MM.1S (cell line): ENCODE results near the gene KRTAP4-12.

Source experiments
- DNase-seq: peaks from one replicate; pipeline ENCODE4 v3.0.0-alpha.2; 2015
- H2AFZ ChIP-seq: fragments of 300-600 bp; sonication (generic); 2 replicates; pipeline ENCODE4 v1.6.0; 2016; ENCODE audit warnings: antibody characterized with exemption, low read length
- H3F3A ChIP-seq: fragments of 300-600 bp; sonication (generic); 2 replicates; pipeline ENCODE4 v1.6.1; 2016; ENCODE audit warnings: mild to moderate bottlenecking, antibody characterized with exemption, low read length, moderate library complexity, mixed read lengths; ENCODE audit not compliant: insufficient read depth
- H3K27ac ChIP-seq: fragments of 300-600 bp; sonication (generic); 2 replicates; pipeline ENCODE4 v1.5.1; 2016; ENCODE audit warnings: mild to moderate bottlenecking, low read length
- H3K27me3 ChIP-seq: fragments of 300-600 bp; sonication (generic); replicated peaks from 2 replicates; pipeline ENCODE4 v1.6.0; 2016; ENCODE audit warnings: low read length; ENCODE audit not compliant: insufficient read depth
- H3K36me3 ChIP-seq: fragments of 300-600 bp; sonication (generic); replicated peaks from 2 replicates; pipeline ENCODE4 v1.6.1; 2016; ENCODE audit warnings: mild to moderate bottlenecking, low read length, mixed read lengths; ENCODE audit not compliant: insufficient read depth
- H3K4me1 ChIP-seq: fragments of 300-600 bp; sonication (generic); 2 replicates; pipeline ENCODE4 v1.6.1; 2016; ENCODE audit warnings: low read length, mixed read lengths
- H3K4me2 ChIP-seq: fragments of 300-600 bp; sonication (generic); 2 replicates; pipeline ENCODE4 v1.6.0; 2016; ENCODE audit warnings: low read depth, low read length
- H3K4me3 ChIP-seq: fragments of 300-600 bp; sonication (generic); 2 replicates; pipeline ENCODE4 v1.5.1; 2016; ENCODE audit warnings: low read length, mixed read lengths
- H3K79me2 ChIP-seq: fragments of 300-600 bp; sonication (generic); 2 replicates; pipeline ENCODE4 v1.6.1; 2016; ENCODE audit warnings: mixed run types, low read length, mixed read lengths
- H3K9ac ChIP-seq: fragments of 300-600 bp; sonication (generic); 2 replicates; pipeline ENCODE4 v1.6.1; 2016; ENCODE audit warnings: low read length, mixed read lengths
- H3K9me2 ChIP-seq: fragments of 300-600 bp; sonication (generic); replicated peaks from 2 replicates; pipeline ENCODE4 v1.6.1; 2016; ENCODE audit warnings: mild to moderate bottlenecking, low read length, mixed read lengths; ENCODE audit not compliant: insufficient read depth
- H3K9me3 ChIP-seq: fragments of 300-600 bp; sonication (generic); replicated peaks from 2 replicates; pipeline ENCODE4 v1.6.1; 2016; ENCODE audit warnings: mild to moderate bottlenecking, low read length, mixed read lengths; ENCODE audit not compliant: insufficient read depth
- H4K20me1 ChIP-seq: fragments of 300-600 bp; sonication (generic); 2 replicates; pipeline ENCODE4 v1.6.1; 2016; ENCODE audit warnings: mild to moderate bottlenecking, low read length, moderate library complexity, mixed read lengths; ENCODE audit not compliant: insufficient read depth
- EZH2 ChIP-seq: fragments of 300-600 bp; sonication (generic); optimal IDR thresholded peaks from 2 replicates; pipeline ENCODE3; 2017; ENCODE audit warnings: low read depth, mild to moderate bottlenecking, antibody characterized with exemption, low read length, mixed read lengths
- EZH2phosphoT487 ChIP-seq: fragments of 300-600 bp; sonication (generic); IDR thresholded peaks from 2 replicates; pipeline ENCODE4 v1.6.1; 2018; ENCODE audit warnings: antibody characterized with exemption, low read length
- TF ChIP-seq, protein P1 (sequence below): fragments of 300-600 bp; sonication (generic); IDR thresholded peaks from 2 replicates; pipeline ENCODE4 v1.5.1; 2016; ENCODE audit warnings: antibody characterized with exemption, low read length, mixed read lengths

KRTAP4-12 gene

DNA sequence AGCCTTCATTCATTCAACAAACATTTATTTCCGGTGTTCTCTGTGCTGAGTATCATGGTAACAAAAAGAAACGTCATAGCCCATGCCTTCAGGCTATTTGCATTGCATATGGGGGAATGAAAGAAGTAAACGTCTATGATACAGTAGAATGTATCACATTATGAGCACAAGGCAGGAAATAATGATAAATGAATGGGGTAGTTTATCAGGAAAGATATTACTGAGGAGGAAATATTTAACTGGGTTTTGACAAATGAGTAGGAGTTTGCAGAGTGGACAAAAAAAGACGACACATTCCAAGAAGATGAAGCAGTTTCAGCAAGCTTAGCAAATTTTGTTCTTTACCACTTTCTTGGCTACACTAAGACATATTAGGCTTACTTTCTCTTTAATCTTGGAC is 41.4 kb downstream of the KRTAP4-12 start:
- Histone ChIP-seq H3K27me3 (no peaks in the 10 kb centered on the region), H3K27ac (no peak overlapping the region), H3K79me2 (no peaks in the 10 kb centered on the region)

DNA sequence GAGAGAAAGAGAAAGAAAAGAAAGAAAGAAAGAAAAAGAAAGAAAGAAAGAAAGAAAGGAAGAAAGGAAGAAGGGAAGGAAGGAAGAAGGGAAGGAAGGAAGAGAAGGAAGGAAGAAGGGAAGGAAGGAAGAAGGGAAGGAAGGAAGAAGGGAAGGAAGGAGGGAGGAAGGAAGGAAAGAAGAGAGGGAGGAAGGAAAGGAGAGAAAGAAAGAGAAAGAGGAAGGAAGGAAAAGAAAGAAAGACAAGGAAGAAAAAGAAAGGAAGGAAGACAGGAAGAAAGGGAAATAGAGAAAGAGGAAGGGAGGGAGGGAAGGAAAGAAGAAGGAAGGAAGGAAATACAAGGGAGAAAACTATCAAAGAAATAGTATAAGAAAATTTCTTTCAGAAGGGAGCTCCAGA is 47.2 kb downstream of the KRTAP4-12 start:
- H4K20me1 ChIP-seq = no peaks in the 10 kb centered on the region
- DNase-seq = no peak

More for the DNA sequence above, 41.4 kb downstream of the KRTAP4-12 start:
- Histone ChIP-seq H3K9me3 (no peaks in the 10 kb centered on the region), H3K9ac (no peak overlapping the region), H3K36me3 (no peaks in the 10 kb centered on the region), H2AFZ (no peak overlapping the region), H3K9me2 (no peaks in the 10 kb centered on the region), H4K20me1 (no peaks in the 10 kb centered on the region), H3F3A (no peaks in the 10 kb centered on the region), H3K4me2 (no peak overlapping the region), H3K4me1 (no peaks in the 10 kb centered on the region), H3K4me3 (no peak overlapping the region)
- no peak for DNase-seq
- TF ChIP-seq, protein P1, sequence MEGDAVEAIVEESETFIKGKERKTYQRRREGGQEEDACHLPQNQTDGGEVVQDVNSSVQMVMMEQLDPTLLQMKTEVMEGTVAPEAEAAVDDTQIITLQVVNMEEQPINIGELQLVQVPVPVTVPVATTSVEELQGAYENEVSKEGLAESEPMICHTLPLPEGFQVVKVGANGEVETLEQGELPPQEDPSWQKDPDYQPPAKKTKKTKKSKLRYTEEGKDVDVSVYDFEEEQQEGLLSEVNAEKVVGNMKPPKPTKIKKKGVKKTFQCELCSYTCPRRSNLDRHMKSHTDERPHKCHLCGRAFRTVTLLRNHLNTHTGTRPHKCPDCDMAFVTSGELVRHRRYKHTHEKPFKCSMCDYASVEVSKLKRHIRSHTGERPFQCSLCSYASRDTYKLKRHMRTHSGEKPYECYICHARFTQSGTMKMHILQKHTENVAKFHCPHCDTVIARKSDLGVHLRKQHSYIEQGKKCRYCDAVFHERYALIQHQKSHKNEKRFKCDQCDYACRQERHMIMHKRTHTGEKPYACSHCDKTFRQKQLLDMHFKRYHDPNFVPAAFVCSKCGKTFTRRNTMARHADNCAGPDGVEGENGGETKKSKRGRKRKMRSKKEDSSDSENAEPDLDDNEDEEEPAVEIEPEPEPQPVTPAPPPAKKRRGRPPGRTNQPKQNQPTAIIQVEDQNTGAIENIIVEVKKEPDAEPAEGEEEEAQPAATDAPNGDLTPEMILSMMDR = no peak
- no peak for TF ChIP-seq EZH2phosphoT487
- no peak for TF ChIP-seq EZH2

DNA sequence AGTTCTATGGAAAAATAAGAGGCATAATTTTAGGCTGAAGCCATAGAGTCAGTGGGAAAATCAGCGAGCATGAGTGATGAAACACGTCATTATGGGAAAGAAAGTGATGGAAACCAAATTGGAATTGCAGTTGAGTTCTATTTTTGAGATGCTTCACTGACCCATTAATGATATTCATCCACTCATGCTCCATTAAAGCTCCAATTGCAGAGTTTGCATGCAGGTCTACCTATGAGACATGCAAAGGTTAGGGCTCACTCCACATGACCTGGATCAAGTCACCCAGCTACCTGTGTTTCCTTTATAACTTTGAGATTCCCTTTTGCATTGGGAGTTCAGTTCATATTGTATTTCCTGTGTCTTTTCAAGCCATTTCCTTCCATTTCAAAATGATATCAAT is 50.3 kb downstream of the KRTAP4-12 start:
- no peak for DNase-seq
- no peaks in the 10 kb centered on the region for H4K20me1 ChIP-seq

More for the DNA sequence above, 47.2 kb downstream of the KRTAP4-12 start:
- H3K9ac ChIP-seq = no peak overlapping the region
- no peak overlapping the region for H3K27ac ChIP-seq
- no peak overlapping the region for H3K4me3 ChIP-seq
- no peaks in the 10 kb centered on the region for H3K36me3 ChIP-seq
- no peak overlapping the region for H3K4me2 ChIP-seq
- TF ChIP-seq, protein P1 = no peak
- TF ChIP-seq EZH2 (no peak), EZH2phosphoT487 (no peak)
- H3K27me3 ChIP-seq = no peaks in the 10 kb centered on the region
- H3K79me2 ChIP-seq = no peaks in the 10 kb centered on the region
- no peaks in the 10 kb centered on the region for H3K4me1 ChIP-seq
- H3K9me3 ChIP-seq = no peaks in the 10 kb centered on the region
- H2AFZ ChIP-seq = no peak overlapping the region
- no peaks in the 10 kb centered on the region for H3F3A ChIP-seq
- H3K9me2 ChIP-seq = no peaks in the 10 kb centered on the region

More for the DNA sequence above, 50.3 kb downstream of the KRTAP4-12 start:
- H3K4me2 ChIP-seq = no peak overlapping the region
- H3K9ac ChIP-seq = no peak overlapping the region
- no peaks in the 10 kb centered on the region for H3F3A ChIP-seq
- H3K36me3 ChIP-seq = no peaks in the 10 kb centered on the region
- H2AFZ ChIP-seq = no peak overlapping the region
- no peaks in the 10 kb centered on the region for H3K9me2 ChIP-seq
- H3K4me3 ChIP-seq = no peak overlapping the region
- no peak overlapping the region for H3K27ac ChIP-seq
- H3K27me3 ChIP-seq = no peaks in the 10 kb centered on the region
- H3K9me3 ChIP-seq = no peaks in the 10 kb centered on the region
- no peaks in the 10 kb centered on the region for H3K4me1 ChIP-seq
- no peaks in the 10 kb centered on the region for H3K79me2 ChIP-seq
- no peak for TF ChIP-seq EZH2
- TF ChIP-seq EZH2phosphoT487 = no peak
- TF ChIP-seq, protein P1 = no peak
